ENCODE results near the gene KIAA1217.

DNA sequence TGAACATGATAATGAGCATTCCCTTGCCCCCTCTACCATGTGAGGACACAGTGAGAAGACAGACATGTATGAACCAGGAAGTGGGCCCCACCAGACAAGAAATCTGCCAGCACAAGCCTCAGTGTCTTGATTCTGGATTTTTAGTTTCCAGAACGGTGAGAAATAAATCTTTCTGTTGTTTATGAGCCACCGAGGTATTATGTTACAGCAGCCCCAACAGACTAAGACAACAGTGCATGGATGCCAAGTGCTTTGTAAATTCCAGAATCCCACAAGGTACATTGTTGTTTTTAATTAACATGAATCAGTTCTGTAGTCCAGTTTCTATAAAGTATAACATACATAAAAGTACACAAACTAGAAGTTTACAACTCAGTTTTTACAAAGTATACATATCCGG is 352.5 kb downstream of the KIAA1217 start:
- TF ChIP-seq, protein P1, sequence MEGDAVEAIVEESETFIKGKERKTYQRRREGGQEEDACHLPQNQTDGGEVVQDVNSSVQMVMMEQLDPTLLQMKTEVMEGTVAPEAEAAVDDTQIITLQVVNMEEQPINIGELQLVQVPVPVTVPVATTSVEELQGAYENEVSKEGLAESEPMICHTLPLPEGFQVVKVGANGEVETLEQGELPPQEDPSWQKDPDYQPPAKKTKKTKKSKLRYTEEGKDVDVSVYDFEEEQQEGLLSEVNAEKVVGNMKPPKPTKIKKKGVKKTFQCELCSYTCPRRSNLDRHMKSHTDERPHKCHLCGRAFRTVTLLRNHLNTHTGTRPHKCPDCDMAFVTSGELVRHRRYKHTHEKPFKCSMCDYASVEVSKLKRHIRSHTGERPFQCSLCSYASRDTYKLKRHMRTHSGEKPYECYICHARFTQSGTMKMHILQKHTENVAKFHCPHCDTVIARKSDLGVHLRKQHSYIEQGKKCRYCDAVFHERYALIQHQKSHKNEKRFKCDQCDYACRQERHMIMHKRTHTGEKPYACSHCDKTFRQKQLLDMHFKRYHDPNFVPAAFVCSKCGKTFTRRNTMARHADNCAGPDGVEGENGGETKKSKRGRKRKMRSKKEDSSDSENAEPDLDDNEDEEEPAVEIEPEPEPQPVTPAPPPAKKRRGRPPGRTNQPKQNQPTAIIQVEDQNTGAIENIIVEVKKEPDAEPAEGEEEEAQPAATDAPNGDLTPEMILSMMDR (IDR thresholded peaks at IDR 0.05): no peak
- TF ChIP-seq POLR2A (IDR thresholded peaks at IDR 0.05): no peak
